Esophagus squamous epithelium (tissue), 5 donors: ENCODE data around the gene NPTX2. TPM values are rescaled to one million over a fixed set of nuclear protein-coding genes. Genes with fewer than 3 reads are reported as not detected.

Source experiments
- DNase-seq: peaks from one replicate; lab custom pipeline; 2025; lab: John Stamatoyannopoulos, UW
- H3K27ac ChIP-seq, 4 donors: fragments of 200-600 bp; sonication (generic); one replicate each; pipeline ENCODE4 v1.5.1; 2016 to 2019; ENCODE audit warnings: mild to moderate bottlenecking in 1 of 4
- H3K27me3 ChIP-seq, 4 donors: fragments of 200-600 bp; sonication (generic); 1 replicate in 3 of 4; 2 replicates in 1 of 4; pipeline versions ENCODE4 v1.5.1 to v1.6.0; 2017 to 2021; ENCODE audit warnings: antibody characterized with exemption in 1 of 4
- H3K36me3 ChIP-seq, 3 donors: fragments of 200-600 bp; sonication (generic); one replicate each; pipeline ENCODE4 v1.5.1; 2016 to 2019
- H3K4me1 ChIP-seq, 3 donors: fragments of 200-600 bp; sonication (generic); one replicate each; pipeline ENCODE4 v1.5.1; 2017 to 2019
- H3K4me3 ChIP-seq, 4 donors: fragments of 200-600 bp; sonication (generic); 1 replicate in 3 of 4; 2 replicates in 1 of 4; pipeline ENCODE4 v1.5.1; 2016 to 2019; ENCODE audit warnings: mild to moderate bottlenecking in 2 of 4, moderate library complexity in 1 of 4
- H3K9me3 ChIP-seq, 3 donors: fragments of 200-600 bp; sonication (generic); one replicate each; pipeline ENCODE4 v1.5.1; 2016 to 2019
- CTCF ChIP-seq, 6 experiments: fragments of 450-650 bp in 4 of 6; fragments of 200-600 bp in 2 of 6; sonication (generic) in 2 of 6; IDR thresholded peaks; one replicate each; pipeline ENCODE4 v1.5.1; 2016 to 2019; ENCODE audit warnings: antibody characterized with exemption in 6 of 6, mild to moderate bottlenecking in 4 of 6, moderate library complexity in 4 of 6
- POLR2A ChIP-seq, 4 donors: fragments of 450-650 bp; IDR thresholded peaks; one replicate each; pipeline ENCODE4 v1.6.1; 2017; ENCODE audit warnings: antibody characterized with exemption in 4 of 4, mild to moderate bottlenecking in 4 of 4, moderate library complexity in 3 of 4
- WGBS, 2 donors: methylation state at CpG; one replicate each; pipeline ENCODE4 v1.1.5; 2018; 5-methylcytosine and 5-hydroxymethylcytosine counted together
- intact Hi-C: fragments of 100-400 bp; cut with DNase I; formaldehyde crosslinking; loops from one replicate; pipeline ENCODE4 v1.15.0; 2022
- total RNA-seq, 4 donors: library from RNA; depleted of rRNA; stranded (reverse); fragments of >200 nt; gene quantifications; one replicate each; pipeline ENCODE4 v1.1.0, GENCODE V29; 2016
- donor health status: DM: yes; HTN: yes; CAD: no.

The NPTX2 gene
- total RNA-seq, 4 donors from 2014 or later = 1.6 to 9.7 (median 2.9) TPM

- intact Hi-C loops = no loop called here
- Histone ChIP-seq H3K4me1 (no peaks in the 10 kb centered on the region), H3K4me3 (no peak overlapping the region), H3K36me3 (no peaks in the 10 kb centered on the region), H3K9me3 (no peaks in the 10 kb centered on the region), H3K27me3 (peaks cover 0 to 7% (median 0%) of the 10 kb centered on the region in 4 donors), H3K27ac (no peak overlapping the region)
- 62 to 69% methylated on average over 3 of the region's 3 CpGs for WGBS, 2 donors
- no peak for DNase-seq
- TF ChIP-seq POLR2A (IDR thresholded peaks at IDR 0.05) = no peak
- no peak for TF ChIP-seq CTCF (IDR thresholded peaks at IDR 0.05)
Measured at GRCh38 chr7:98602755-98603398, 14.2 kb upstream of the NPTX2 start.

- WGBS, 2 donors = 56 to 62% methylated on average over 3 of the region's 3 CpGs
- no peaks in the 10 kb centered on the region for H3K9me3 ChIP-seq
- no peaks in the 10 kb centered on the region for H3K36me3 ChIP-seq
- no peaks in the 10 kb centered on the region for H3K4me1 ChIP-seq
- DNase-seq = no peak
- H3K4me3 ChIP-seq = no peak overlapping the region
- no peak for TF ChIP-seq POLR2A (IDR thresholded peaks at IDR 0.05)
- no peak for TF ChIP-seq CTCF (IDR thresholded peaks at IDR 0.05)
- intact Hi-C loops = no loop called here
- peaks cover 0 to 10% (median 0%) of the 10 kb centered on the region in 4 donors for H3K27me3 ChIP-seq
- H3K27ac ChIP-seq = no peak overlapping the region
Measured at GRCh38 chr7:98603399-98603788, 13.7 kb upstream of the NPTX2 start.

GRCh38 chr7:98613601-98614425, 3.3 kb upstream of the NPTX2 start:
- Histone ChIP-seq H3K27ac (no peak overlapping the region), H3K4me1 (peaks cover 0 to 29% (median 10%) of the 10 kb centered on the region in 3 donors), H3K27me3 (peaks cover 5 to 65% (median 16%) of the 10 kb centered on the region in 4 donors), H3K4me3 (no peak overlapping the region), H3K36me3 (no peaks in the 10 kb centered on the region), H3K9me3 (no peaks in the 10 kb centered on the region)
- intact Hi-C loops = no loop called here
- no peak for DNase-seq
- TF ChIP-seq CTCF (IDR thresholded peaks at IDR 0.05) = no peak
- no peak for TF ChIP-seq POLR2A (IDR thresholded peaks at IDR 0.05)
- 49 to 55% methylated on average over 14 of the region's 14 CpGs for WGBS, 2 donors

- TF ChIP-seq CTCF (IDR thresholded peaks at IDR 0.05) (no peak), POLR2A (IDR thresholded peaks at IDR 0.05) (no peak)
- 22 to 34% methylated on average over 2 to 8 of the region's 67 CpGs for WGBS, 2 donors
- peak overlapping the region in 1 of 4 donors; percentile 21 for H3K27ac ChIP-seq
- no peaks in the 10 kb centered on the region for H3K36me3 ChIP-seq
- no peak for DNase-seq
- H3K9me3 ChIP-seq = no peaks in the 10 kb centered on the region
- peaks cover 0 to 40% (median 10%) of the 10 kb centered on the region in 3 donors for H3K4me1 ChIP-seq
- intact Hi-C loops = no loop called here
- H3K4me3 ChIP-seq = peak overlapping the region in 2 of 4 donors; percentile 40 to 50
- H3K27me3 ChIP-seq = peaks cover 5 to 85% (median 16%) of the 10 kb centered on the region in 4 donors
Measured at GRCh38 chr7:98616381-98617050, 569 bp upstream of the NPTX2 start.
